CD1c-positive myeloid dendritic cell (primary cell): ENCODE measurements around the gene GTPBP6.
"Not testable (repeated sequence)": the region's sequence is repeated elsewhere in the genome, so short reads cannot be mapped to it uniquely, and the experiment has no call there.

Source experiments
- DNase-seq: peaks from one replicate; pipeline ENCODE4 v3.0.0-alpha.2; 2016; ENCODE audit errors: extremely low spot score

GTPBP6 gene

DNA sequence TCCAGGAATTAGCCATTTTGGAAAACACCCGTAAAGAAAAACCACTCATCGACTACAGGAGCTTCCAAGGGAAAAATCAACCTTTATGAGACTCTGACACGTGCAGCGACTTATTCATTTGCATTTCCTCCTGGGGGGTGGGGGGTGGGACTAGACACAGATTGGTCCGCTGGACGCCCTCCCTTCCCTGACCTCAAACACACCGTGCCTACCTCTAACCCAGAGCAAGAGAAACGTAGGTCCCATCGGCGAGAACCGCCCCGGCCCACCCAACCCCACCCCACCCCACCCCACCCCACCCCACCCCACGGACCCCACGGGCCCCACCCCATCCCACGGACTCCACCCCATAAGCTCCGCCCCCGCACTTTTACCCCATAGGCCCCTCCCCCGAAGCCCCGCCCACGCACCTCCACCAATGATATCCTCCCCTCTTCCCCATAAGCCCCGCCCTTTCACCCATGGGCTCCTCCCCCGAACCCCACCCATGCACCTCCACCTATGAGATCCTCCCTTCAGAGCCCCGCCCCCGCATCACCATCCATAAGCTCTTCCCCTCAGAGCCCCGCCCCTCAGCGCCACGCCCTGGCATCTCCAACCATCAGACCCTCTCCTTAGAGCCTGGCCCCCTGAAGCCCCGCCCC, 1.1 kb downstream of the GTPBP6 start:
- no peak for DNase-seq

DNA sequence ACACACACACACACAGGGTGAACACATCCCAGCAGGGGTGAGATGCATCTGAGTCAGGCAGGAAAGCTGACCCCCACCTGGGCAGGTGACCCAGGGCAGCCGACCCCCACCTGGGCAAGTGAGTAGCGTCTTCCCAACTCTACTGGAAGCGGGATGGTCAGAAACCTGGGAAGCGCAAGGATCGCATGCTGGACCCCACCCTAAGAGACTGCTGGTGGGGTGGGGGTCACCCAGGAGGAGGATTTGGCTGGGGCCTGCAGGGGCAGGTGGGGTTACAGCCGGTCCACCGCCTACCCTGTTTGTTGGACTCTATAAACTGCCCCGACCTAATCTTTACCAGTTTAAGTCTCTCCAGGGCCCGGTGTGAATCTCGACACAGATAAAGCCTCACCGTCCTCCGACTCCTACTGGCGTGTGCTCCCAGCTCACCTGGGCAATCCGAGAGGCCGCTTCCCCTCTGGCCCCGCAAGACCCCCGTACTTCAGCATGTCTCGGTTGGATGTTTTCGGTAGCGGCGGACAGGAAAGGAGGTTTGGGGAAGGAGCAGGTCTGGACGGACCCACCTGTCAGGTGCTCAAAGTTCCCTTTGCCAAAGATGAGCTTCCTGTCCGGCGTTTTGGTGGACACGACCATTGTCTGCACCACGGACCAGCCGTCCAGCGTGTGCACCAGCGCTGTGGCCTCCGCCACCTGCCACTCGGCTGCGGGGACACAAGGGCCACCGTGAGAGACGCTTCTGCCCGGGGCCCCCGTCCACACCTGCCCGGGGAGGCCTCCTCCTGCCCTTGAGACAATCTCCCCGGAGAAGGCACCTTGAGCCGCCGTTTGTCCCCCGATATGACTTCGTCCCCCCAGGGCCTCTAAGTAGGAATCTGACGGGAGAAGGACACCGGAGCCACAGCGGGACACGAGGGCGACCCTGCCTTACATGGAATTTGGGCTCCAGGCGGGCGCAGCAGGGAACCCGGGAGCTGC, 2.0 kb downstream of the GTPBP6 start:
- DNase-seq = no peak

DNA sequence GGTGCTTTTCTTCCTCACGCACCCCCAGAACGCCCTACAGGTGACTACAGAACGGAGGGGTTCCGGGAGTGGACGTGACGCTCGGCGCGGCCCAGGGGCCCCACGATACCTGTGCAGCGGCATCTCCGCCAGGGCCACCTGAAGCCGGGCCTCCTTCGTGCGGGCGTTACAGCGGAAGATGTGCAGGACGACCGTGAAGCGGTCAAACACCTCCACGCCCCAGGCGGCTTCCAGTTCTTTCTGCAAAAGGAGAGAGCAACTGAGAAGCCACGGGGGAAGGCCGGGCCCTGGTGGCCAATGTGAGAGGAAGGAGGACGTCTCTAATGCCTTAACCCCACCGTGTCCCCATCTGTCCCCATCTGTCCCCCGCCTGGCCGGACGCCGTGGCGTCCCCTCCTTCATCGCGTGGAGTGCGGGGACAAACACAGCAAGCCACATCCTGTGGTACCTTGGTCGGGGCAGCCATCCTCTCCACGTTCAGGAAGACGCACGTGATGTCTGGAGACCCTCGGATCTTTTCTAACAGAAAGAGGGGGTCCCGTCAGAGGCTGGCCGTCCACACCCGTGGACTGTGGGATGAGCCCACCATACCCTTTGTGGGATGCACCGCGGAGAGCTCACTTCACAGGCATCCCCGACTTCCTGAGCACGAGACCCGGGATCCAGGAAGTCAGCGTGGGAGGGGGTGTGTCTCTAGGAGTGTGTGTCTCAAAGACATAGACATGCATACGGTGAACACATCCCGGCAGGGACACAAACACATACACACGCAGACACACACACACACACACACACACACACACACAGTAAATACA, 3.6 kb downstream of the GTPBP6 start:
- DNase-seq = no peak

DNA sequence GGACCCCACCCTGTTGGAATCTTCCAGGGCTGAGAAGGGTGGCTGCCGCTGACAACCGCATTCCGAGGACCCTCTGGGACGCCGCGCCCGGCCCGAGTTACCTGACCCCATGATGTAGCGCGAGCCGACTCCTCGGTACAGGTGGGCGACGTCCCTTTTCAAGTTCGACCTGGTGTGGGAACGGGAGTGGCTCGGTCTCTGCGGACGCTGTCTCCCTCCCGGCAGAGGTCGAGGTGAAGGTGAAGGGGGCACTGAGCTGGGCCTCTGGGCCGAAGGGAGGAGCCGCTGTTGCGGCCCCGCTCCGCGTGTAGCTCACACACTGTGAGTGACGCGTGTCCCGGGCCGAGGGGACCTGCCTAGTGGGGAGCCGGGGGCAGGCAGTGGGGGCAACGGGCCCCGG, 4.5 kb downstream of the GTPBP6 start:
- no peak for DNase-seq

DNA sequence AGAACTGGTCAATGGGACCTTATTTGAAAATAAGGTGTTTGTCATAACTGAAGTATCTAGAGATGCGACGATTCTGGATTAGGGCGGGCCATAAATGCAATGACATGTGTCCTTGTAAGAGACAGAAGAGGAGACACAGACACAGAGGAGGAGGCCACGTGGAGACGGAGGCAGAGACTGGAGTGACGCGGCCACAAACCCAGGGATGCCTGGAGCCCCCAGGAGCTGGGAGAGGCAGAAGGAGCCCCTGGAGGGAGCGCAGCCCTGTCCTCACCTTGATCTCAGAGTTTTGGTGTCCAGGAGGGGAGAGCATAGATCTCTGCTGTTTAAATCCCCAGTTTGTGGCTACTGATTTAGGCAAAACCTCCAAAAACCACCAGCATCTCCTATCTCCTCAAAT, 5.0 kb downstream of the GTPBP6 start:
- DNase-seq = no peak

DNA sequence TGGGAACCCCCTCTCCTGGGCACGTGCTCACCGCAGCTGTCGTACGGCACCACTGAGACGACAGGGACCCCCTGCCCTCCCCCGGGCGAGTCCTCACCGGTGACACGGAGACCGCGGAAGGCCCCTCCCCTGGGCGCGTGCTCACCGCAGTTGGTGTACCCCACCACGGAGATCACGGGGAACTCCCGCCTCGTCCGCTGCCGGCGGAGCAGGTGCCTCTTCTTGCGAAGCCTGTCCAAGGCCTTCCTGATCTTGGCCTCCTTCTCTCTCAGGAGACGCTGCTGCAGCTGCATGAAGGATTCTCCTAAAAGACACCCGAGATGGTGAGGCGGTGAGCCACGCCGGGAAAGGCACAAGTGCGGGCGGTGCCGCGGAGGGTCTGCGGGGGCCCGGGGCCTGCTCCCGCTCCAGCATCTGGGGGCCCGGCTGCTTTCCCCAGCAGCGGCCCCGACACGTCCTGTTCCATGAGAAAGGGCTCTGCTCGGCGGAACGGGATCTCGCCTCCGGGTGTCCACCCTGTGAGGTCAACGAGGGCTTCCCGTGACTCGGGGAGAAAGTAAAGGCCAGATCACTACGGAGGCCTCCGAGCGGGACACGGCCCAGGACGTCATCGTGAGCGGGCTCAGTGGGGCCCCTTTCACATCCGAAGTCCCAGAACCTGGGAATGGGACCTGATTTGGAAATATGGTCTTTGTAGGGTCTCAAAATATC, 5.8 kb downstream of the GTPBP6 start:
- DNase-seq = no peak

DNA sequence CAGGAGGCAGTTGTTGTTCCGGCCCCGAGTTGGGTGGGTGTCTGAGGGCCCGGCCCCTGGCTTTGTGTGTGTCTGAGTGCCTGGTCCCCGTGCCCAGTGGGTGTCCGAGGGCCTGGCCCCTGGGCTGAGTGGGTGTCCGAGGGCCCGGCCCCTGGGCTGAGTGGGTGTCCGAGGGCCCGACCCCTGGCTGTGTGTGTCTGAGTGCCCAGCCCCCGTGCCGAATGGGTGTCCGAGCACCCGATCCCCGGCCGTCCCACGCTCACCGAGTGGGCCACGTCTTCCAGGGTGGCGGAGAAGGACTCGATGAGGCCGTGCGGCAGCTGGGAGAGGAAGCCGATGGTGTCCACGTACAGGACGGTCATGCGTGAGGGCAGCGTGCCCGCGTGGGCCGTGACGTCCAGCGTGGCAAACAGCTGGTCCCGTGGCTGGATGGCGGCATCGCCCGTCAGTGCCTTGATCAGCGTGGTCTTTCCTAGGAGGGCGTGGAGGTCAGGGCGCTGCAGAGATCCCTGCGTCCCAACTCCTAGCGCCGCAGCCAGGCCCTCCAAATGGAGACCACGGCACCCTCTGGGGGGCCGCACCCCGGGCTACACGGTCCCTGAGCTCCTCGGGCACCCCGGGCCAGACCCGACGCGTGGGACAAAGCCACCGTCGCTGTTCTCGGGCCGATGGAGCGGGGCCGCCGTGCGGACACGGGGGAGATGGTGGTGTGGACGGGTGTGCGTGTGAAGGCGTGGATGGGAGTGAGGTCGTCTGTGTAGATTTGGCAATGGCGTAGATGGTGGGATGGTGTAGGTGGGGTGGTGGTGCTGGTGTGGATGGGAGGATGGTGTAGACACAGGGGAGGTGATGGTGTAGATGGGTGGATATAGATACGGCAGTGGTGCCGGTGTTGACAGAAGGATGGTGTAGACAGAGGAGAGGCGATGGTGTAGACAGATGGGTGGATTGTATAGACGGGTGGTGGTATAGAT, 7.2 kb downstream of the GTPBP6 start:
- DNase-seq = no peak

DNA sequence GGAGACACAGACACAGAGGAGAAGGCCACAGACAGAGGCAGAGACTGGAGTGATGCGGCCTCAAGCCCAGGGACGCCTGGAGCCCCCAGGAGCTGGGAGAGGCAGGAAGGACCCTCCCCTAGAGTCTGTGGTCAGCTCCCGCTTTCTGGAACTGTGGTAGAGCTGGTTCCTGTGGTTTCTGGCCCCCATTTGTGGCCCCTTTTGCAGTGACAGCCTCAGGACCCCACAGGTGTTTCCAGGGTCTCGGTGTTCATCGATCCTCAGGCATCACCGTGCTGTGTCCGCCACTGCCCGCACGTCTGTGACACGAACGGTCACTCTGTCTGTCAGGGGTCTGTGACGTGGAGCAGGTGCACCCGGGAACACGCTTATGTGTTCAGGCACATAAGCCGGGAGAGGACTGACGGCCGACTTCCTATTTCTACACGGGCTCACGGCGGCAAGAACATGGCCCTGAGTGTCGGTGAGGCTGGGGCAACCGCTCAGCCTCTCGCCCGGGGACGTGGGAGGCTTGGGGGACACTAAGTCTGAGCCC, 7.9 kb downstream of the GTPBP6 start:
- DNase-seq = no peak

DNA sequence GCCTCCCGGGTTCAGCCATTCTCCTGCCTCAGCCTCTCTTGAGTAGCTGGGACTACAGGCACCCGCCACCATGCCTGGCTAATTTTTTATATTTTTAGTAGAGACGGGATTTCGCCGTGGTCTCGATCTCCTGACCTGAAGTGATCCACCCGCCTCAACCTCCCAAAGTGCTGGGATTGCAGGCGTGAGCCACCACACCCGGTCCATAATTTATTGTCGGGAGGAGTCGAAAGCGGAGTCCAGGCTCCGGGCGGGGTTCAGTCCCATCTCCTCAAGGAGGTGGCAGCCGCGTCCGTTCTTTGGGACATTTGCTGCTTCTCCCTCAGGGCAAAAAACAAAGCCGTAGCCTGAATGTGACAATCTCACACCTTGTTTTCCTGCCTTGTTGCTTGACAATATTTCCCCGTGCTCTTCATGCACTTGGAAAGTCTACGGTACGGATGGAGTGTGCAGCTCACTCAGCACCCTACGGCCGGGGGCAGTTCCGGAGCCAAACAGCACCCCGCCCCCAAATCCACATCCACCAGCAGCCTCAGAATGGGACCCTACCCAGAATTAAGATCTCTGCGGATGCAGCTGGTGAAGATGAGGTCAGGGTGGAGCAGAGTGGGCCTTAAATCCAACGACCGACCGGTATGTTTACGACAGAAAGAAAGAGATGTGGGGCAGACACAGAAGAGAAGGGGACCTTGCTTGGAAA, 9.6 kb downstream of the GTPBP6 start:
- no peak for DNase-seq

DNA sequence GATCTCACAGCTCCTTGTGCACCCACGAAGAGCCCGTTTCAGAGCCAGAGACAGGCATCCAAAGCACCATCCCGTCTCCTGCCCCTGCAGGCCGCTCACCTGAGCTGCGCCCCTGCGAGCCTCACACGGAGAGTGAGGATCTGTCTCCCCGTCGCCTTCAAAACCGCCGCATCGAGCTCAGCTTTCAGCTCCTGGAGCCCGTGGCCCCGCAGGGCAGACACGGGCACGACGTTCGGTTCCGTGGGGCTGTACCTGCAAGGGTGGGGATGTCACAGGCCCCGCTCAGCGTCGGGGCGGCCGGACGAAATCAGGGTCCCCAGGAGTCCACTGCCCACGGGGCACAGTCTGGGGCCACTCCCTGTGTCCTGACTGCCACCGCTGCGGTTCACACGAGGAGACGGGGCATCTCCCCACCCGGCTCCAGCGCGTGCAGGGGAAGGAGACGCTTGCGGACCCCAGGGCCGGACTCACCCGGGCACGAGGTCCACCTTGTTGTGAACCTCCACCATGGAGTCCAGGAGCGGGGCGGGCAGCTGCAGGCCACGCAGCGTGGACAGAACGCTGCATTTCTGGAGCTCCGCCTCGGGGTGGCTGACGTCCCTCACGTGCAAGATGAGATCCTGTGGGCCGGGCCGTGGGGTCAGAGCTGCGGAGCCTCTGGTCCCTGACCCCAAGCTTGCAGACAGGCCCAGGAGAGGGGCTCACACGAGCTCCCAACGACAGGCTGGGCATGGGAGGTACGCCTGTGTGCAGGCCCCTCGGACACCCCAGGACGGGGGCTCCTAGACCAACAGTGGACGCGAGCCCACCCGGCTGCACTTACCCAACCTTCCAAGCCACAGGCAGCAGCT, 11.1 kb downstream of the GTPBP6 start:
- no peak for DNase-seq

DNA sequence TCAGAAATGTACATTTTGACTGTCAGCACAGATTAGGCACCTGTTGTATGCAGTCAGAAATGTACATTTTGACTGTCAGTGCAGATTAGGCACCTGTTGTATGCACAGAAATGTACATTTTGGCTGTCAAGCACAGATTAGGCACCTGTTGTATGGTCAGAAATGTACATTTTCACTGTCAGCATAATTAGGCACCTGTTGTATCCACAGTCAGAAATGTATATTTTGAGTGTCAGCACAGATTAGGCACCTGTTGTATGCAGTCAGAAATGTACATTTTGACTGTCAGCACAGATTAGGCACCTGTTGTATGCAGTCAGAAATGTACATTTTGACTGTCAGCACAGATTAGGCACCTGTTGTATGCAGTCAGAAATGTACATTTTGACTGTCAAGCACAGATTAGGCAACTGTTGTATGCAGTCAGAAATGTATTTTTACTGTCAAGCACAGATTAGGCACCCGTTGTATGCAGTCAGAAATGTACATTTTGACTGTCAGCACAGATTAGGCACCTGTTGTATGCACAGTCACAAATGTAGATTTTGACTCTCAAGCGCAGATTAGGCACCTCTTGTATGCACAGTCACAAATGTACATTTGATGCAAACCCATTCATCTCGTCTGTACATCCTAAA, 11.9 kb downstream of the GTPBP6 start:
- not testable (repeated sequence) for DNase-seq

DNA sequence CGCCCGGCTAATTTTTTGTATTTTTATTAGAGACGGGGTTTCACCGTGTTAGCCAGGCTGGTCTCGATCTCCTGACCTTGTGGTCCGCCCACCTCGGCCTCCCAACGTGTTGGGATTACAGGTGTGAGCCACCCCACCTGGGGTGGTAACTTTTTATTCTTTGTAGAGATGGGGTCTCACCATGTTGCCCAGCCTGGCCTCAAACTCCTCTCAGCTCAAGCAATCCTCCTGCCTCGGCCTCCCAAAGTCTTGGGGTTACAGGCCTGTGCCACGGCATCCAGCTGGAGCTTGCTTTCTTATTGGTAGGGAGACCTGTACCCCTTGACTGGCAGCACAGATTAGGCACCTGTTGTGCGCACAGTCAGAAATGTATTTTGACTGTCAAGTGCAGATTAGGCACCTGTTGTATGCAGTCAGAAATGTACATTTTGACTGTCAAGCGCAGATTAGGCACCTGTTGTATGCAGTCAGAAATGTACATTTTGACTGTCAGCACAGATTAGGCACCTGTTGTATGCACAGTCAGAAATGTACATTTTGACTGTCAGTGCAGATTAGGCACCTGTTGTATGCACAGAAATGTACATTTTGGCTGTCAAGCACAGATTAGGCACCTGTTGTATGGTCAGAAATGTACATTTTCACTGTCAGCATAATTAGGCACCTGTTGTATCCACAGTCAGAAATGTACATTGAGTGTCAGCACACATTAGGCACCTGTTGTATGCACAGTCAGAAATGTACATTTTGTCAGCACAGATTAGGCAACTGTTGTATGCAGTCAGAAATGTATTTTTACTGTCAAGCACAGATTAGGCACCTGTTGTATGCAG, 12.6 kb downstream of the GTPBP6 start:
- not testable (repeated sequence) for DNase-seq

DNA sequence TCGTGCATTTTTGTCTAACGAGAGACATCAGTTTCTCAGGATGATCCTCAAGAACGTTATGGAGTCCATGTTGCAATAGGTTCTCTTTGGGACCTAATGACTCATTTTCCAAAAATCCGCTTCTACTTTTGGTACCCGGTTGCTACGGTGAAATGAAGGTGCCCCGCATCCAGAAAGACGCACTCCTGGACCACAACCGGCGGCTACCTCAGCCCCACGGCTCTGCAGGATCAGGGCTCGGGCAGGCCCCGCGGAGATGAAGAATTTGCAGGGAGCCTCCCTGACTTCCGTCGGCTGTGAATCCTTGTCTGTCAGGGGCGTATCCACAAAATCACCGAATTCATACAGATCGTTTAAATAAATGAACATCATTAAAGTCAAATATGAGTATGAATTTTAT, 15.6 kb downstream of the GTPBP6 start:
- DNase-seq = no peak

DNA sequence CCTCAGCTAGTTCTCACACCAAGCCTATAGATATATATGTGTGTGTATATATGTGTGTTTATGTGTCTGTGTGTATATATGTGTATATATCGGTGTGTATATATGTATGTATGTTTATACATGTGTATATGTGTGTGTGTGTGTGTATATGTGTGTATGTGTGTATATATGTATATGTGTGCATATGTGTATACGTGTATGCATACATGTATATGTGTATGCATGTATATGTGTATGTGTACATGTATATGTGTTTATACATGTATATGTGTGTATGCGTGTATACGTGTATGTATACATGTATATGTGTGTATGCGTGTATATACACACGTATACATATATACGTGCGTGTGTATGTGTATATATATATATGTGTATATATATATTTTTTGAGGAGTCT, 18.3 kb downstream of the GTPBP6 start:
- no peak for DNase-seq

DNA sequence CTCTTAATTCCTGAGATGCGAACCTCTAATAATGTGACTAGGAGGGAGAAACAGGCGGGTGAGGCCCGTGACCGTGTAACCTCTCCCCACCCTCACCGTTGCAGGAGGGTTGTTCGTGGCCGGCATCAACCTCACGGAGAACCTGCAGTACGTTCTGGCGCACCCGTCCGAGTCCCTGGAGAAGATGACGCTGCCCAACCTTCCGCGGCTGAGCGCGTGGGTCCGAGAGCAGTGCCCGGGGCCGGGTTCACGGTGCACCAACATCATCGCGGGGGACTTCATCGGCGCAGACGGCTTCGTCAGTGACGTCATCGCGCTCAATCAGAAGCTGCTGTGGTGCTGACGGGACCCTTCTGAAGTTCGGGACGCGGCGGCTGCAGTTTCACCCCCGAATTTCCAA, 19.6 kb downstream of the GTPBP6 start:
- no peak for DNase-seq

DNA sequence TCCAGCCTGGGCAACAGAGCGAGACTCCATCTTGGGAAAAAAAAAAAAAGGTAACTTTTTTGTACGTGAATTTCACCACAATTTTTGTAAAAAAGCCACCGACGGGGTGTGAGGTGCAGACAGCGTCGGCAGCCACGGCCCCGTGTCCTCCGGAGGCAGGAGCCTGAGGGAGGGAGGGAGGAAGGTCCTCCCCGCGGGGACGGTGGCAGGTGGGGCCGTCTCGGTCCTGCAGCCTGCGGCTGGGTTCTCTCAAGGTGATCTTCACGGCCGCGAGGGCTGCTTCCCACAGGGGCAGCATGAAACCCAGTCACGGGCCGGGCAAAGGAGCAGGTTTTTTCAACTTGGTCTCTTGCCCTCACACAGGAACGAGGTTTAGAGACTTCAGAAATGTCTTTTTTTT, 23.5 kb downstream of the GTPBP6 start:
- no peak for DNase-seq
